ENCODE results near the gene BICRAL.
"Not testable (repeated sequence)": the region's sequence is repeated elsewhere in the genome, so short reads cannot be mapped to it uniquely, and the experiment has no call there.

BICRAL gene

GRCh38 chr6:42805297-42805861 is 23.5 kb downstream of the BICRAL start:
- DNase-seq, result no peak

GRCh38 chr6:42806359-42806758 is 24.5 kb downstream of the BICRAL start:
- DNase-seq, result not testable (repeated sequence)

GRCh38 chr6:42808492-42809483 is 26.9 kb downstream of the BICRAL start:
- DNase-seq, result no peak

GRCh38 chr6:42813074-42813645 is 31.3 kb downstream of the BICRAL start:
- DNase-seq, result no peak

DNA sequence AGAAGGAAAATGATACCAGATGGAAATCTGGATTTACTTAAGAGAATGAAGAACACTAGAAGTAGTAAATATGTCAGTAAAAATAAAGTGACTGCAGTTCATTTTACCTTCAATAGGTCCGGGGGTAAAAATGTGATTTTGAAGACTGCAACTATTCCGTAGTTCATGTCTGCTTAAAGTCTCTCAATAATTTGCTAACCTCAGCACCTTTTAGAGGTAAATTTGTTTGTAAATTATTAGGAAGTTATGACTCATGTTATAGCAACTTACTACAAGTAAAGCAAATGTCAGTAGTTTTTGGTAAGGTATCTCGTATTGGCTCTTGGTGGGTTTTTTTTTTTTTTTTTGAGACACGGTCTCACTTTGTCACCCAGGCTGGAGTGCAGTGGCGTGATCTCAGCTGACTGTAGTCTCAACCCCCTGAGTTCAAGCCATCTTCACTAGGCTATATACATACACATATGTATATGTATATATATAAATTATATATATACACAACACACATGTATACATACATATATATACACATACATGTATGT is 32.1 kb downstream of the BICRAL start:
- no peak for DNase-seq

- not testable (repeated sequence) for DNase-seq
Observed at GRCh38 chr6:42815726-42816125, 33.9 kb downstream of the BICRAL start.

DNA sequence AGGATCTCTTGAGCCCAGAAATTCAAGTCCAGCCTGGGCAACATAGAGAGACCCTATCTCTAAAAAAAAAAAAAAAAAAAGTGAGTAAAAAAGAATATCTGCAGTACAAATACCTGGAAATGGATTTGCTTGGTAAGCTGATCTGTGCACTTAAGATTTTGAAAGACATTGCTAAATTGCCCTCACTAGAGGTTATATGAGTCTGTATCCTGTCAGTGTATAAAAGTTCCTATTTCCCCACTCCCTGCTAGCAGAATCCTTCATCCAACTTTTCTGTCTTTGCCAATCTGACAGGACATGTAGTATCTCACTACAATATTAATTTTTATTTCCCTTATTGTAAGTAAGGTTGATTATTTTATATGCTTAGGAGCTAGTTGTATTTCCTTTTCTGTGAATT is 36.1 kb downstream of the BICRAL start:
- DNase-seq, result no peak

GRCh38 chr6:42818416-42818815 is 36.6 kb downstream of the BICRAL start:
- no peak for DNase-seq

DNA sequence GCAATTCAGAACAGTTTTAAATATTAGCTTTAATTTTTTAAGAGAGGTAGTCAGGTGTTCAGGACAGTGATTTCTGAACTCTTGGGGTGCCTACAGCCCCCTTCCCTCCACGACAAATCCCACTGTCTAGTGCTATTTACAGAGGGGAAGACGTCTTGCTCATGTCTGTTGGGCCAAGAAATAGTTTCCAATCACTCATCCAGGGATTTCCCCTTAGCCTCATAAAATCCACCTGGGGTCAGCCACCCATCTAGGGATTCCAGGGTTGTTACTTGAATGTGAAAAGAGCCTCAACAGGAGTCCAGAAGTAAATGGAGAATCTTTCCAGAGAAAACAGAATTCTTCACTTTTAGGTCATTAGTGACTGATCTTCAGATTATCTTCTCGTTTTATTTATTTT is 37.0 kb downstream of the BICRAL start:
- no peak for DNase-seq

- DNase-seq, result no peak
Observed at GRCh38 chr6:42819803-42820511, 38.1 kb downstream of the BICRAL start.

DNA sequence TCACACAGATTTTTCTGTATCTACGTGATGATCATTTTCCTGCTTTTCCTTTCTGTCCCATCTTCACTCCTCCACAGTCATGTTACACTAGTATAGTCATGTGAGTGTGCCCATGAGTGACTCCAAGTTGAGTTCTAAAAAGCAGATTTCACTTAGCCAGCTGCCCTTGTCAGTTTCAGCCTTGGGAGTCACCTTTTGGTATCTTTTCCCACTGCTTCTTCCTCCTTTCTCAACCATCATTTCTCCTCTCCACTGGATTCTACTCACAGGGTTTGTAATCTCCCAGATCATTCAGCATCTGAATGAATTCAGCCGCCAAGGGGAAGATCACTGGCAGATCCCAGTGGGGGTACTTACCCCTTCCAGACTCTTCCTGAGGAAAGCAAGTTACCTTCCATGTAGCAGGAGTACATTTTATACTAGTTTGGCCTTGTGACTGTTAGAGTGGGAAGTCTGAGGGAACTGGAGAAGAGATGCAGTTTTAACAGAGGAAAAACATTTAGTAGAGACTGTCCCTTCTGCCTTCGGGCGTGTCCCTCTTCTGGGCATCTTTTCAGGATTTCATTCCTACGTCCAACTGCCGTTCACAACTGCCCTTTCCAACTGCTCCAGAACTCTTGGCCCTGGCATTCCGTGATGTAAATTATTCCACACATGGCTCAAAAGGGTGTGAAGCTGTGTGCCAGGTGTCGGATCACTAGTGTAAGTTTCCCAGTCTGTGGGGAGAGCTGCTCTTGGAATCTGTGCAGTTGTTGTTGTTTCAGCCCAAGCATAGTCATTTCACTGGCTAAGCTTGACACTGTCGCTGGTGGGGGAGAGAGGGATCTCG is 38.9 kb downstream of the BICRAL start:
- DNase-seq, result no peak

- DNase-seq, result no peak
Observed at GRCh38 chr6:42821341-42821668, 39.5 kb downstream of the BICRAL start.

GRCh38 chr6:42821846-42822245 is 40.0 kb downstream of the BICRAL start:
- DNase-seq, result no peak

GRCh38 chr6:42829561-42830092 is 47.8 kb downstream of the BICRAL start:
- DNase-seq, result no peak

GRCh38 chr6:42831237-42831636 is 49.4 kb downstream of the BICRAL start:
- DNase-seq, result no peak

DNA sequence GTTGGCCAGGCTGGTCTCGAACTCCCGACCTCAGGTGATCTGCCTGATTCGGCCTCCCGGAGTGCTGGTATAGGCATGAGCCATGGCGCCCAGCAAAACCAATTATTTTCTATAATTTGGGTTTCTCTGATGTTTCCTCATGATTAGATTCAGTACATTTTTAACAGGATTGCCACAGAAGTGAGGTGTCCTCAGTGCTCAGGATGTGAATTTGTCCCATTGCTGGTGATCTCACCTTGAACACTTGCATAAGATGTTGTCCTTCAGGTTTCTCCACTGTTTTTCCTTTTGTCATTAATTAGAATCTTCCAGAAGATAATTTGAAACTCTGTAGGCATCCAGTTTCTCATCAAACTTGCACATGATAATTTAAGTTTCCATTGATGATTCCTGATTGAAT is 52.2 kb downstream of the BICRAL start:
- no peak for DNase-seq

DNA sequence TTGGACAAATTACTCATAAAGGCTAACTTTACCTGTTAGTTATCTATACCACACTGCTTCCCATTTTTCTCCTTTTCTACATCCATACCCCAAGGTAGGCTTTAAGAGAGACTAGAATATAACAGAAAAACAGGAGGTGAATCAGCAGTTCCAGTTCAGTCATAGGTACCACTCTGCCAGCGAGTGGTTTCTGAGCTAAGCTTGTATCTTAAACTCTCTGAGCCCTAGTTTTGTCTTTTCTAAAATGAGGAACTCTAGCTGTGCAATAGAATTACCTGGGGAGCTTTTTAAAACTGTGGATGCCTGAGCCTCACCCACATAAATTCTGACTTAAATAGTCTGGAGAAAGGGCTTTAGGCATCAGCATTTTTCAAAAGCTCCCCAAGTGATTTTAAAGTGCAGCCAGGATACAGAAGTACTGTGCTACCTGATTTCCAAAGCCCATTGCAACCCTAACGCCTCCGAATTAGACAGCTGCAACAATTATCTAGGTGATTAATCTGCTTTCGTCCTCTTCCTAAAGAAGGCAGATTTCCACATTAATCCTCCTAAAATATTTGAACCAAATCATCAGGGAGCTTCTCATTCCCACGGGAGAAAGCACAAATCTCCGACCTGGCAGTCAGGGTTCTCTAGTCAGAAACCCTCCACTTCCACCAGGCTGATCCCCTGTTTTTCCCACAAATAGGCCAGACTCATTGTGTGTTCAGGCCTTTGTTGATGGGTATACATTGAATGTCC is 60.2 kb downstream of the BICRAL start:
- DNase-seq, result no peak

- DNase-seq, result no peak
Observed at GRCh38 chr6:42845327-42845694, 63.5 kb downstream of the BICRAL start.

DNA sequence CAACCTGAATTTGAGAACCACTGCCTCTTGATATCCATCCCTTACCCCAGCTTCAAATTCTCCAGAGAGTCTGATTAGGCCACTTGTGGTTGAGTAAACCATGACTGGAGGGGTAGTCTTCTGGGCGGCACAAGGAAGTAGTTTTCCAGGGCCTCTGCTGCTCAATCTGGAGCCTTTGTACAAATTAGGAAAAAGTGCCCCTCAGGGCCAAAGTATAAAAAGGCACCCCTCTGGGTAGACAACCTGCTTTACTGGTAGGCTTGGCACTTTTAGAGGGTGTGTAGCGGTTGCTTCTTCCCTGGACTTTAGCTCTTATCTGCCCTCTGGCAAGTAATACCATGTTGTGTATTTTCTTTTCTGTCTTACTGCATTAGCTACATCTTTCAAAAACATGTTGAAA is 64.7 kb downstream of the BICRAL start:
- no peak for DNase-seq

GRCh38 chr6:42848700-42849099 is 66.8 kb downstream of the BICRAL start:
- no peak for DNase-seq

- DNase-seq, result no peak
Observed at GRCh38 chr6:42851599-42851998, 69.7 kb downstream of the BICRAL start.
